ENCODE measurements around the gene SYNE1.
"Not testable (repeated sequence)": the region's sequence is repeated elsewhere in the genome, so short reads cannot be mapped to it uniquely, and the experiment has no call there.

SYNE1 gene

DNA sequence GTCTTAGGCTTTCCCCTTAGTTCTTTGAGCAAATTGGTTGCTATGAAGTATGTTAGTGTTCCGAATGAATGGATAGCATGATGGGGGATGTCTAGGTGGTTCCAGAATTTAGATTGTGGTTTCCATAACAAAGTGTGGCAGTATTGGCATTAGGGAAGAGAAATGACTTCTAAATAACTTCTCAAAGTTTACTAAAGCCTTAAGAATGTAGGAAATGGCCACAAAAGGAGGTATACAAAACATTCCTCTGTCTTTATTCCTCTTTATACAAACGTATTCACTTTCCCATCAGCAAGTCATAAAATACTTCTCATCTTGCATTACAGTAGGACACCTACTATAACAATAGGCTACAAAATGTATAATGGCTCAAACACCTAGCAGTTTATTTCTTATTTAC lies 550.1 kb downstream of the SYNE1 start:
- DNase-seq: no peak

DNA sequence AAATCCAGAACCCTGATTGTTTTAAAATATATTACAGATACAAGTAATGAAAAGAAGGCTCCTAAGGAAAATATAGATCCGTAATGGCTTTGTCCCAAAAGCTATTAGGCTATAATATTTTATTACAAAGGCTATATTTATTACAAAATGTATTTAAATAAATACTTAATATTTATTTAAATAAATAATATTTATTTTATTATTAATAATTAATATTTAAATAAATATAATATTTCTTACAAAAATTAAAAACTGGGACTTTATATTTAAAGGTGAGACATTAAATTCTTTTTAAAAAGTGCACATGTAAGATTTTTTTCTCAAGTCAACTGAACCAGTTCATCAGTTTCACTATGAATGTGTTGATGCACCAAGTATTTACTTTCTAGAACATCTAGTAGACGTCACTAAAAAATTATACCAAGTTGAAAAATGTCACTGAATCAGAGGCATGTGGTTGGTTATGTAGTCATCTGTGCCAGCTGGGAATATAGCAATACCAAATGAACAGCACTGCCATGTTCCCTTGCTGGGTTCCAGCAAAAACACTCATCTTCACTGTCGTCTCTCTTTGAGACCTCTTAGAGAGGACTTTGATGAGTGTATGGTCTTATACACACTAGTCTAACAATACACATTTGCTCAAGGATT lies 550.8 kb downstream of the SYNE1 start:
- DNase-seq: no peak

GRCh38 chr6:152085451-152085921 lies 551.7 kb downstream of the SYNE1 start:
- no peak for DNase-seq

DNA sequence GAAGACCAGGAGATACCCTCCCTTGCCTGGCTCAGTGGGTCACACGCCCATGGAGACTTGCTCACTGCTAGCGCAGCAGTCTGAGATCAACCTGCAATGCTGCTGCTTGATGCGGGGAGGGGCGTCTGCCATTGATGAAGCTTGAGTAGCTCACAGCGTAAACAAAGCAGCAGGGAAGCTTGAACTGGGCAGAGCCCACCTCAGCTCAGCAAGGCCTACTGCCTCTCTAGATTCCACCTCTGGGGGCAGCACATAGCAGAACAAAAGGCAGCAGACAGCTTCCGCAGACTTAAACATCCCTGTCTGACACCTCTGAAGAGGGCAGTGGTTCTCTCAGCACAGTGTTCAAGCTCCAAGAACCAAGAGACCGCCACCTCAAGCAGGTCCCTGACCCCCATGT lies 558.4 kb downstream of the SYNE1 start:
- no peak for DNase-seq

GRCh38 chr6:152078001-152078400 lies 559.2 kb downstream of the SYNE1 start:
- no peak for DNase-seq

GRCh38 chr6:152076242-152076641 lies 560.9 kb downstream of the SYNE1 start:
- DNase-seq: not testable (repeated sequence)

- no peak for DNase-seq
Observed at GRCh38 chr6:152071843-152072242, 565.3 kb downstream of the SYNE1 start.

Measured in retina (tissue), 1 donor.